Left renal pelvis (tissue), 4 donors: ENCODE measurements around the gene EXOC6B. TPM values are rescaled to one million over a fixed set of nuclear protein-coding genes. Genes with fewer than 3 reads are reported as not detected.
A peak's percentile ranks its signal among the peaks of the same experiment; 100 is the strongest.

Experiments
- DNase-seq, 4 donors: peaks; one replicate each; pipeline ENCODE4 v3.0.0-alpha.2; 2013; ENCODE audit warnings: low read depth in 4 of 4, low spot score in 3 of 4
- polyA plus RNA-seq, 4 donors: library from polyadenylated mRNA; unstranded; fragments of 120-200 nt; gene quantifications; one replicate each; pipeline ENCODE4 v1.2.1, GENCODE V29; 2013; ENCODE audit not compliant: insufficient read length in 4 of 4

Gene EXOC6B
- polyA plus RNA-seq, 4 donors: 21.9 to 25.3 (median 24.0) TPM

DNA sequence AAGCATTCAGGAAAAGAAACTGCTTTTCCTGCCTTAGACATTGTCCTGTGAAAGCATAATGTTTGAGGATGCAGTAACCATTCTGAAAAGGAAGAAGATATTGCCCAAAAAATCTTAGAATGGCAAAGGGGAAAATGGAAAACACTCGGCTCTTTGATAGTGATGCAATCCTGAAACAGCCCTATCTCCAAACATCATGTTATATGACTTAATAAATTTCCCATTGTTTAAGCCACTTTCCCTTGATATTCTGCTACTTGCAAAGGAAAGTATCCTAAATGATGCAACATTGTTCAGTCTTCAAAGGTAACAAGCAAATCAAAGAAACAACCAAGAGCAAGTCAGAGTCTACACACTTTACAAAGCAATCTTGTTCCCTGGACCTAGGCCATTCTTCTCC lies 78.5 kb downstream of the EXOC6B start:
- no peak for DNase-seq

DNA sequence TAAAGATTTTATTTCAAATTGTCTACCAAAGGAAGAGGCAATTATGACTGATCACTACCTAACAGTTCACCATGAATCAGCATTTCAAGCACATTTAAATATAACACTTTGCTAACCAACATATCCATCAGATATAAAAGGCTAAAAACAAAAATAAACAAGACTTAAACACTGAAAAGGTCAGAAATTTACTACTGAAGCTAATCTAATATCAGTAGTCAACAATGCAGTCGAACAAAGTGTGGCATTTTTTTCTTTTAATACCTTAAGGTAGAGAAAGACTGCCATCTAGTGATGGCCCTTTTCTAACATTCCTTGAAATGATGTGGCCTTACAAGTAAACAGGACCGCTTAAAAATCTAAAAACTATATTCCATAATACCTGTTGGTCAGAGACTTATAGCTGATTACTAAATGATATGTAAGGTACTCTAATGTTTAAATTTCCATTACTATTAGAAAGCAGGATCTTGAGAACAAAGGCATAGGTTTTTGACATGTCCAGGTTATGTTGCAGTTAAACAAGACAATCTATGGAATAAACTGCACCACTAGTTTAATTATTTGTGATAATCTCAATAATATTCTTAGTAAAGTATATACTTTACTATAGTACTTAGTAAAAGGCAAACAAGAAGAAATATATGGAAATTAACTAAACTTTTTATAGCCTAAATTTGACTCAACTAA lies 80.0 kb downstream of the EXOC6B start:
- DNase-seq: peak; percentile 23 to 48 (median 44)

GRCh38 chr2:72744049-72744448 lies 81.8 kb downstream of the EXOC6B start:
- no peak for DNase-seq

DNA sequence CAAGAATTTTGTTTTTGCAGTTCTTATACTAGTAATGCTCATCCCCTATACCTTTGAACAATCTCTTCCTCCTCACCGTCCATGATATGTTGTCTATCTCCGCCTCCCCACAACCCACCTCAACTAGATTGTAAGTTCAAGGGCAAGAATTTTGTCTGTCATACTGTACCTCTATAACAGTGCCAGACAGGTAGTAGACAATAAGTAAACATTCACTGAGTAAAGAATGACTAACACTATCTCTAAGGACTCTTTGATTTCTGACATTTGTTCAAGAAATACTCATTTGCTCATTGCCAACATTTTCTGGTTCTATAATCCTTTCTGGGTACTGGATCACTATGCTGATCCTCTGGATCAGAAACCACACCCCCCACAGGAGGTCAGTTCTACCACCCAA lies 82.4 kb downstream of the EXOC6B start:
- no peak for DNase-seq

DNA sequence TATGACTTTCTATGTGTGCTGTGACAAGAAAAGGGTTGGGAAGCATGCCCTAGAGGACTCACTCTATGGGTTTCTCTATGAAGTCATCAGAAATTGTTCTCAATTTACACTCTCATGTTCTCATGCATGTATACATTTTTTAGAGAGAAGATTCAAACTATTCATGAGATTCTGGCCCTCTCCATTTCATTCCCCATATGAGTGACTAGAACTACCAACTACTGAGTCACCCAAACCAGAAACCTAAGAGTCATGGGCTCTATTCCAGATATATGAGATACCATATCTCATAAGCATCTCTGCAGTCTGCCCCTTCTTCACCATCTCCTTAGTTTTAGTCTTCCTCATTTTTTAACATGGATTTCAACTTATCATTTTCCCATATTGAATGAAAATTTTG lies 87.7 kb downstream of the EXOC6B start:
- DNase-seq: no peak

DNA sequence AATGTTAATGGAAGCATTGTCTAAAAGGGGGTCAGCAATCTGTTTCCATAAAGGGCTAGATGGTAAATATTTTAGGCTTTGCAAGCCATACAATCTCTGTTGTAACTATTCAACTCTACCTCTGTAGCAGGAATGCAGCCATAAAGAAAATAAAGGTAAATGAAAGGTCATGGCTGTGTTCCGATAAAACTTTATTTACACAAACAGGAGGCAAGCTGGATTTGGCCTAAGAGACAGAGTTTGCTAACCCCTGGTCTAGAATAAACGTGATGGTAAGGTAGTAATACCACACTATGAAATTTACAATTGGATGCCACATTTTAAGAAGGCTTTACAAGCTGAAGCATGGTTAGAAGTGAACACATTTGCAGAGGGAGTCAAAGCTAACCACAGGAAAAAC lies 91.4 kb downstream of the EXOC6B start:
- no peak for DNase-seq

DNA sequence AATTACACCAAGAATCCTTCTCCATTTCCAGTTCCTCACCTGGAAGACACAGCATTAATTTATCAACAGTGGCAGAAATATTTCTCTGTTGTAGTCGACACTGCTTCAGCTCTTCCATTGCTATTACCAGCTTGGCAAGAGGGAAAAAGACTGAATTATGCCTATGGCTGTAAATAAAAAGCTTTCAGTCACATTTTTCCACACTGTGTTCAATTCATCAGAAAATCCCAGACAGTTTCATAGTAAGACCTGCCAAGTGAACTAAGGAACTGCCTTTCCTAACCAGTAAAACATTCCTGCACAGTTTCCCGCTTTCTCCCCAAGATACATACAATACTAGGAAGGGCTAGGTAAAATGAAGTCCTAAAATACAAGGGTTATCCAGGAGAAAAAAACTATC lies 94.7 kb downstream of the EXOC6B start:
- DNase-seq: no peak

DNA sequence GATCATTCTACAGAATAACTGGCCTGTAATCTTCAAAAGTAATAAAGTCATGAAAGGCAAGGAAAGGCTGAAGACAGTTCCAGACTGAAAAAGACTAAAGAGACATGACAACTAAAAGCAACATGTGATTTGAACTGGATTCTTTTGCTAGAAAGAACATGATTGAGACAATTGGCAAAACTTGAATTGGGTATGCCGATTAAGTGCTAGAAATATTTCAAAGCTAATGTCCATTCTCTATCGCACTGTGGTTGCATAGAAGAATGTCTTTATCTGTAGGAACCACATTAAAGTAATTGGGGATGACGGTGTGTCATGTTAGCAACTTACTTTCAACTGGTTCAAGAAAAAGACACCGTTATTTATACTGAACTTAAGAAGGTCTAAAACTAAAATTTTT lies 98.5 kb downstream of the EXOC6B start:
- DNase-seq: no peak

DNA sequence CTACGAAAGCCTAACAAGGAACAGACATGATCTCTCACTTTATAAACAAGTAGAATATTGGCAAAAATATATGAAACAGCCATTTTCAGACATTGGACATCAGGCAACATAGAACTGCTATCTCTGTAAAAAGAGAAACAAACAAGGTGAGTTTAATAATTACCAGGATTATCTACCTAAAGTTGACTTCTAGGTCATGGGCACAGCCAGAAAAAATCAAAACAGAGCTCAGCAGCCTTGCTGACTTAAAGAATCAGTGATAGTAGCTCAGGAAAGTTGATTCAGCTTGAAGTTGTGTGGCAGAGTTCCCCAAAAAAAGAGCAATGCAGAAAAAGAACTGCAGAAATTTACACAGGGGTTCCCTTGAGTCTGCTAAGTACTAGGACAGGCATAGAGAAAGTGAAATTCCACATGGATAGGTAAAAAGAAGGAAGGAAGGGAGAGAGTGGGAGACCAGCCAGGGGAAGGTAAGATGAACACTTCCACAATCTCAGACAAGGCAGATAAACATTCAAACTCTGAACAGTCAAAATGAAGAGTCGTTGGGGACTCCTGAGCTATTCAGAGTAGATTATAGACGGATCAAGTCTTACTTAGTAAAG lies 102.0 kb downstream of the EXOC6B start:
- no peak for DNase-seq

- DNase-seq: no peak
Observed at GRCh38 chr2:72722492-72723070, 103.3 kb downstream of the EXOC6B start.

GRCh38 chr2:72719416-72719815 lies 106.4 kb downstream of the EXOC6B start:
- peak in 2 of 4 donors; percentile 15 to 16 for DNase-seq

DNA sequence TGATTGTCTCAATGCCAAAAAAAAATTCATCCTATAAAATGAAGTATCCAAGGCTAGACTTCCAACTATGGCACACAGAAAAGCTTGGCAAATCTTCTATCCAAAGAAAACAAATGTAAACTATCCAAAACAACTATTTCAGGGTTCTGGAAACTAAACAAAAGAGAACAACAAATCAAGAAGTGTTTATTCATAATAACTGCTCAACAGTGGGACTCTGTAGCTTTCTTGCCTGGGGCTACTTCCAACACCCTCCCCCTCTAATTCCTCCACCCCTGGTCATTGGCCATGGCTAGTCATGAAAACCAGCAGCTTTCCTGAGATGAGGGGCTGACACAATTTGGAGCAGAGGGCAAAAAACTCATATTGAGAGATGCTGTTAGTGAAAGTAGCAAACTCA lies 107.0 kb downstream of the EXOC6B start:
- DNase-seq: no peak

- no peak for DNase-seq
Observed at GRCh38 chr2:72716601-72717000, 109.2 kb downstream of the EXOC6B start.

GRCh38 chr2:72713857-72714256 lies 112.0 kb downstream of the EXOC6B start:
- DNase-seq: no peak

GRCh38 chr2:72712977-72713376 lies 112.9 kb downstream of the EXOC6B start:
- DNase-seq: no peak

DNA sequence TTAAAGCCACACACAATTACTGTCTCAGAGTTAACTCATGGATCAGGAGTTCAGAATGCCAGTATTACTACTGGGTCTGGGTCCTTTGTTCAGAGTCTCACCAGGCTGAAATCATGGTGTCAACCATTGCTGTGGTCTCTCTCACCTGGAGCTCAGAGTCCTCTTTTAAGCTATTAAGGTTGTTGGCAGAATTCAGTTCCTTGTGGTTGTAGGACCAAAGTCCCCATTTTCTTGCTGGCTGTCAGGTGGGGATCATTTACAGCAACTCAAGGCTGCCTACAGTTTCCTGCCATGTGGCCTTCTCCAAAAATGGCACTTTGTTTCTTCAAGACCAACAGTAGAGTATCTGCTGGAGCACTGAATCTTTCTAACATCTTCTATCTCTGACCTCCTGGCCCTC lies 113.5 kb downstream of the EXOC6B start:
- no peak for DNase-seq

GRCh38 chr2:72710418-72711152 lies 115.2 kb downstream of the EXOC6B start:
- no peak for DNase-seq

- DNase-seq: no peak
Observed at GRCh38 chr2:72708236-72708635, 117.6 kb downstream of the EXOC6B start.

DNA sequence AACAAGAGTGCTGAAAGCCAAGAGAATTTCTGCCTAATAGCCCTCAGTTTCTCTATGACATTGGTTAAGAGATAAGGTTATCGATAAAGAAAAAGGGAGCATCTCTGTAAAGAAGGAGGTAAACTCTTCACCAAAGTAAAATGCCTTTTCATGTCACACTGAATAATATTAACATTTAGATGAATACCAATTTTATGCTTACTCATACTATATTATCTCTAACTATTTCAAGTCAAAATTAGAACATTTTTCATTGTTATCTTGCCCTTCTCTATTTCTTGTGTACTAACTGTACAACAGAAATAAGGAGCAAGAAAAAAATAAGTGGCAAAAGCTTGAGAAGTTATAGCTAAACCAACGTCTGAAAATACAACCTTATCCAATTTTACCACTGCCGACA lies 127.5 kb downstream of the EXOC6B start:
- DNase-seq: no peak

DNA sequence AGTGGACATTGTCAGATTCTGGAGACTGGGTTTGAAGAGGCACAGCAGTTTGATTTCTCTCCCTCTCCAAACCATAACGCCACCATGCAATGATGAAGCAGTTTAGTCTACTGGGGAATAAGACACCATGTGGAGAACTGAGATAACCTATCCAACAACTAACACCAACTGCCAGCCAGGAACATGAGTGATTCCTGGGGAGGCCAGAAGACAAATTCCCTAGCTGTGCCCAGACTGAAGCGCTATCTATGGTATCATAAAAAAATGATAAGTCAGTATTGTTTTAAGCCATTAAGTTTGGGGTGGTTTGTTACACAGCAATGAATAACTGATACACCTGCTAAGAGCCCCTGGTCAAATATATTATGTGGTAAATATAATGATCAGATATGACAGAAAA lies 129.3 kb downstream of the EXOC6B start:
- no peak for DNase-seq

- no peak for DNase-seq
Observed at GRCh38 chr2:72695676-72696075, 130.2 kb downstream of the EXOC6B start.
